Airway epithelial cell (primary cell): ENCODE measurements around the gene SMPDL3A. TPM values are rescaled to one million over a fixed set of nuclear protein-coding genes. Genes with fewer than 3 reads are reported as not detected.

ENCODE experiments used
- total RNA-seq: library from RNA; depleted of rRNA; stranded (reverse); fragments of >200 nt; gene quantifications from 2 replicates; pipeline ENCODE4 v1.2.3, GENCODE V29; 2015

Gene SMPDL3A, protein sequence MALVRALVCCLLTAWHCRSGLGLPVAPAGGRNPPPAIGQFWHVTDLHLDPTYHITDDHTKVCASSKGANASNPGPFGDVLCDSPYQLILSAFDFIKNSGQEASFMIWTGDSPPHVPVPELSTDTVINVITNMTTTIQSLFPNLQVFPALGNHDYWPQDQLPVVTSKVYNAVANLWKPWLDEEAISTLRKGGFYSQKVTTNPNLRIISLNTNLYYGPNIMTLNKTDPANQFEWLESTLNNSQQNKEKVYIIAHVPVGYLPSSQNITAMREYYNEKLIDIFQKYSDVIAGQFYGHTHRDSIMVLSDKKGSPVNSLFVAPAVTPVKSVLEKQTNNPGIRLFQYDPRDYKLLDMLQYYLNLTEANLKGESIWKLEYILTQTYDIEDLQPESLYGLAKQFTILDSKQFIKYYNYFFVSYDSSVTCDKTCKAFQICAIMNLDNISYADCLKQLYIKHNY
- total RNA-seq, result 7.5 and 9.1 TPM in 2 replicates

GRCh38 chr6:122789182-122790027, at the start of gene SMPDL3A:
TSS of gene SMPDL3A (plus strand) at chr6:122789258. CDS start at chr6:122789347, 89 bp downstream.

DNA sequence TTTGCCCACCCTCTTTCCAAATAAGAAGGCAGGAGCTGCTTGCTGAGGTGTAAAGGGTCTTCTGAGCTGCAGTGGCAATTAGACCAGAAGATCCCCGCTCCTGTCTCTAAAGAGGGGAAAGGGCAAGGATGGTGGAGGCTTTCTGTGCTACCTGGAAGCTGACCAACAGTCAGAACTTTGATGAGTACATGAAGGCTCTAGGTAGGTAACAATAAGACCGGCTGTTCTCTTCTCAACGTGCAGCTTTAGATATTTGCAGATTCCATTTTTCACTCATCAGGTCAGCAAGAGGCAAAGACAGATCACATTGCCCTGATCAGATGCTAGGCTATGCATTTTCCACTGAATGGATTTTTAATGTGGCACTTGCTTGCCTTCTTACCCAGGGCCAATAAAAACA, 9.4 kb upstream of the SMPDL3A start, which contains the start of gene FABP7:
Gene FABP7, plus strand, starts transcription at position 50 of the 400 bp plus-strand sequence. Its CDS starts 79 bp downstream, at position 129.

Other genes starting within 250 kb of the SMPDL3A start
- 4.1 and 4.9 TPM in 2 replicates for gene PKIB, start 178.9 kb upstream of the SMPDL3A start, total RNA-seq
- not detected in 2 replicates for gene FABP7, start 9.5 kb upstream of the SMPDL3A start, total RNA-seq
- 0.14 TPM in 1 of 2 replicates, not detected in the other for gene CLVS2, start 207.0 kb downstream of the SMPDL3A start, total RNA-seq